Measurements from ENCODE around the gene CBR1.

The CBR1 gene

DNA sequence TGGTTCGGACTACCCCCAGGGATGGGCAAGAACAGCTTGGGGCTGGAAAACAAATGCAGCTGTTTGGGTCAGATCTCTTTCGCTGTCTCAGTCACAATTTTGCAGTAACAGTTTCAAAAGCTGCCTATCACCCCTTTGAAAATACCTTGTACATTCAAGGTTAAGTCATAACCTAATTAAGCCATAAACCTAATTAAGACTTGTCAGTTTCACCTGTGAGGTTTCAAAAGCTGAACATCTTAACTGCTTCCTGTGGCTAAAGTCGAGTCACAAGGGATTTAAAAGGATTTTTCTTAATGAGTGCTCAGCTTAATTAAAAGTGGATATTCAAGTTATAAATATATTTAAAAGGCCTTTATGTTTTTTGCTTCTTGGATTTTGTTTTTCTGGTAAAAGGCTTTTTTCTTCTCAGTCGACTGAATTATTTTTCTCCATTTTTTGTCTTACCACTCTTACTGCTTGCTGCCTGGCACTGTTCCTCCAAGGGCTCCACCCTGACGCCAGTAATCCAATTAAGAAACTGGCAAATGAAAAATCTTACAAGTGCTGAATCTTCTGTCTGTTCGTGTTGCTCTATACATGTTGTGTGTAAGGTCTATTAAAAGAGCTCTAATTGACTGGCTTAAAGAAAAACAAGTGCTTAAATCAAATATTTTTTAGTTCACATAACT is 31.3 kb downstream of the CBR1 start:
- Histone ChIP-seq H3K4me2 (ENCODE audit: low read length) (no peak overlapping the region), H3K27me3 (ENCODE audit: control insufficient read depth, low read length) (peaks cover 2% of the 10 kb centered on the region; the same call in 1 of the 2 replicates), H4K20me1 (ENCODE audit: control insufficient read depth, insufficient read depth, low read depth, low read length) (no peaks in the 10 kb centered on the region), H3K4me1 (ENCODE audit: control insufficient read depth, low read length) (peaks cover 11% of the 10 kb centered on the region), H3K9me3 (ENCODE audit: control insufficient read depth, insufficient read depth, low read length) (no peaks in the 10 kb centered on the region), H3F3A (ENCODE audit: control insufficient read depth, insufficient read depth) (no peaks in the 10 kb centered on the region), H3K9me2 (replicated peaks; ENCODE audit: control insufficient read depth, low read length) (no peaks in the 10 kb centered on the region), H3K4me3 (ENCODE audit: low read length) (no peak overlapping the region), H3K27ac (ENCODE audit: low read depth, low read length) (no peak overlapping the region), H3K36me3 (ENCODE audit: control insufficient read depth, low read length) (no peaks in the 10 kb centered on the region), H3K79me2 (ENCODE audit: control insufficient read depth, low read length) (no peaks in the 10 kb centered on the region)
- TF ChIP-seq, protein P1, sequence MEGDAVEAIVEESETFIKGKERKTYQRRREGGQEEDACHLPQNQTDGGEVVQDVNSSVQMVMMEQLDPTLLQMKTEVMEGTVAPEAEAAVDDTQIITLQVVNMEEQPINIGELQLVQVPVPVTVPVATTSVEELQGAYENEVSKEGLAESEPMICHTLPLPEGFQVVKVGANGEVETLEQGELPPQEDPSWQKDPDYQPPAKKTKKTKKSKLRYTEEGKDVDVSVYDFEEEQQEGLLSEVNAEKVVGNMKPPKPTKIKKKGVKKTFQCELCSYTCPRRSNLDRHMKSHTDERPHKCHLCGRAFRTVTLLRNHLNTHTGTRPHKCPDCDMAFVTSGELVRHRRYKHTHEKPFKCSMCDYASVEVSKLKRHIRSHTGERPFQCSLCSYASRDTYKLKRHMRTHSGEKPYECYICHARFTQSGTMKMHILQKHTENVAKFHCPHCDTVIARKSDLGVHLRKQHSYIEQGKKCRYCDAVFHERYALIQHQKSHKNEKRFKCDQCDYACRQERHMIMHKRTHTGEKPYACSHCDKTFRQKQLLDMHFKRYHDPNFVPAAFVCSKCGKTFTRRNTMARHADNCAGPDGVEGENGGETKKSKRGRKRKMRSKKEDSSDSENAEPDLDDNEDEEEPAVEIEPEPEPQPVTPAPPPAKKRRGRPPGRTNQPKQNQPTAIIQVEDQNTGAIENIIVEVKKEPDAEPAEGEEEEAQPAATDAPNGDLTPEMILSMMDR (IDR thresholded peaks at IDR 0.05; ENCODE audit: low read depth, low read length, poor library complexity, severe bottlenecking): no peak
- no peak for TF ChIP-seq EZH2phosphoT487 (IDR thresholded peaks at IDR 0.05; ENCODE audit: borderline replicate concordance, low read length)

DNA sequence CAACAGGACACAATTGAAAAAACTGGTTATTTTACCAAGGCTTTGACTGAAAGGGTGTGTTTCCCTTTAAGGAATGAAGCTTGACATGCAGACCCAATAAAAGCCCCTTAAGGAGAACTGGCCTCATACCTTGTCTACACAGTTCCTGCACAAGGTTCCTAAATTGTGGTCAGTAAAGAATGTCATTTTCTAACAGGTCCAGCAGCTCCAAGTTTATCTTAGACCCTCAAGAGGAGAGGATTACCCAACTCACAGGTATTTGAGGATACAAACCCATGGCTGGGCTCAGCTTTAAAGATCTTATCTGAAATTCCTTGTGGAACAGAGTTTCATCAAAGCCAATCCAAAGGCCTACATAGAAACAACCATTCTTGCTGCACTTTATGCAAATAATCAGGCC is 33.6 kb downstream of the CBR1 start:
- Histone ChIP-seq H3K4me2 (ENCODE audit: low read length) (no peak overlapping the region), H3K4me3 (ENCODE audit: low read length) (no peak overlapping the region), H3F3A (ENCODE audit: control insufficient read depth, insufficient read depth) (no peaks in the 10 kb centered on the region), H3K4me1 (ENCODE audit: control insufficient read depth, low read length) (no peaks in the 10 kb centered on the region; the same call in 1 of the 2 replicates), H3K36me3 (ENCODE audit: control insufficient read depth, low read length) (no peaks in the 10 kb centered on the region), H3K9me2 (replicated peaks; ENCODE audit: control insufficient read depth, low read length) (no peaks in the 10 kb centered on the region), H3K27ac (ENCODE audit: low read depth, low read length) (no peak overlapping the region), H3K79me2 (ENCODE audit: control insufficient read depth, low read length) (no peaks in the 10 kb centered on the region), H3K9me3 (ENCODE audit: control insufficient read depth, insufficient read depth, low read length) (no peaks in the 10 kb centered on the region), H4K20me1 (ENCODE audit: control insufficient read depth, insufficient read depth, low read depth, low read length) (no peaks in the 10 kb centered on the region), H3K27me3 (ENCODE audit: control insufficient read depth, low read length) (peaks cover 11% of the 10 kb centered on the region; the same call in 1 of the 2 replicates)
- TF ChIP-seq, protein P1 (IDR thresholded peaks at IDR 0.05; ENCODE audit: low read depth, low read length, poor library complexity, severe bottlenecking): no peak
- TF ChIP-seq EZH2phosphoT487 (IDR thresholded peaks at IDR 0.05; ENCODE audit: borderline replicate concordance, low read length): no peak

DNA sequence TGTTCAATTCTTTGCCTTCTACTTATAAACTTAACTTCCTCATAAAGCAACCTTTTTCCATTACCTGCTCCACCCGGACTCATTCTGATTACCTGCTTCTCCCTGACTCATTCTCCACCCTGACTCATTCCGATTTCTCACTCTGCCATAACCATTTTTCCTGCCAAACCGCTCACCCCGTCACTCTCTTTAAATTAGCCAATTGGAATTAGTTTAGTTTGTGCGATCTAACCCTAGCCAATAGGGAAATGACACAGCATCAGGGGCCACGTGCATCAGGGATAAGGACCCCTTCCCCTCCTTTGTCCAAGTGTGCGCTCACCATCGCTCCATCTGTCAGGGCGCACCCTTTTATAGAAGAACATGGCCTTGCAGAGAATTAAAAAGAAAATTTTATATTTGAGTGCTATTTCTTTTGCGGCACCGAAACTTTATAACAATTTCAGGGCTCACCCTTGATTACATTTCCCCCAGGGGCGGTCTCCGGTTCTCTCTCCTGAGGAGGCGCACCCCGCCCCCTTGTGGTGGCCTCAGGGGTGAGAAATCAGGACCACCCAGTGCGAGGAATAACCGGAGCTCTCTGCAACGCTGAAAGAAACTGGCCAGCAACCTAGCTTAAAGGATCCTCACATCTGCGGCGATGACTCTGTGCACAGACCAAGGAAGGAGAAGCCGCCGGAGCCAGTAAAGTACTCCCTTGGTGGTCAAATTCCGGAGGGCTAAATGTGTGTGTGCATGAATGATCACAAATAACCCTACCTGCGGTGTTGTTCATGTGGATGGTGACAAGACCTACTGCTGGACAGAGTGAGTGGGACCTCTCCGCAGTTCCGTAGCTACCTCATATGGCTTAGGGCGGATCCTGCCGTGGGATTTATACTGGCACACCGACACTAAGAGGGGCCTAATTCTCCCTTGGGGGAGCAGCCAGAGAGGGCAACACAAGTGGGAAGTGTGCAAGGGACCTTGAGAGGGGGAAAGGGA is 34.8 kb downstream of the CBR1 start:
- H3K9me2 ChIP-seq (replicated peaks; ENCODE audit: control insufficient read depth, low read length): no peaks in the 10 kb centered on the region
- no peak overlapping the region for H3K4me3 ChIP-seq (ENCODE audit: low read length)
- no peaks in the 10 kb centered on the region for H3K4me1 ChIP-seq (ENCODE audit: control insufficient read depth, low read length)
- TF ChIP-seq, protein P1 (IDR thresholded peaks at IDR 0.05; ENCODE audit: low read depth, low read length, poor library complexity, severe bottlenecking): peak; percentile 42
- no peak for TF ChIP-seq EZH2phosphoT487 (IDR thresholded peaks at IDR 0.05; ENCODE audit: borderline replicate concordance, low read length)
- H3K9me3 ChIP-seq (ENCODE audit: control insufficient read depth, insufficient read depth, low read length): no peaks in the 10 kb centered on the region
- peaks cover 17% of the 10 kb centered on the region; the same call in 1 of the 2 replicates for H3K27me3 ChIP-seq (ENCODE audit: control insufficient read depth, low read length)
- H3K79me2 ChIP-seq (ENCODE audit: control insufficient read depth, low read length): no peaks in the 10 kb centered on the region
- no peaks in the 10 kb centered on the region for H3K36me3 ChIP-seq (ENCODE audit: control insufficient read depth, low read length)
- no peaks in the 10 kb centered on the region for H4K20me1 ChIP-seq (ENCODE audit: control insufficient read depth, insufficient read depth, low read depth, low read length)
- H3F3A ChIP-seq (ENCODE audit: control insufficient read depth, insufficient read depth): no peaks in the 10 kb centered on the region
- H3K4me2 ChIP-seq (ENCODE audit: low read length): no peak overlapping the region
- no peak overlapping the region for H3K27ac ChIP-seq (ENCODE audit: low read depth, low read length)
